ENCODE measurements around the gene FYCO1.

The FYCO1 gene

DNA sequence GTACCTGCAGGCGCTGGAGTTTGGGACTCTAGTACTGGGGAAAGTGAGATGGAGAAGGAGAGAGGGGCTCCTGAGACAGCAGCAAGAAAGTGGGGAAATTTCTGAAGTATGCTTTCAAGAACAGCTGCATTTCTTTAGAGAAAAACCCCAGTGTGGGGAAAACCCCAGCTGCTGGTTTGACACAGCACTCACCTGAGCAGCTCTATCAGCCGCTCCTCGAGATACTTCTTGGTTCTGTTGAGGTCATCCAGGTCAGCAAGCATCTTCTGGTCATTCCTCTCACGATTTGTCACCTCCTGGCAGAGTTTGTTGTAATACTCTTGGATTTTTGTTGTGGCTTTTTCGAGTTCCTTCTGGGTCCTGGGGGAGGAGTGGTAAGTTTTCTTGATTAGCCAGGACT is 33.6 kb downstream of the FYCO1 start:
- Histone ChIP-seq H3K79me1 (replicated peaks; ENCODE audit: low read length, poor library complexity, severe bottlenecking) (peaks cover 9% of the 10 kb centered on the region), H2AK5ac (ENCODE audit: low read length, severe bottlenecking) (no peak overlapping the region), H3K23ac (ENCODE audit: low read length in 2 of 2) (no peak overlapping the region), H3K4me3 (ENCODE audit: insufficient read depth in 1 of 2, low read depth in 1 of 2, low read length in 2 of 2) (no peak overlapping the region), H3K9me3 (ENCODE audit: control insufficient read depth, low read length) (peaks cover 7% of the 10 kb centered on the region), H2BK12ac (ENCODE audit: low read length in 2 of 2) (no peak overlapping the region), H3K14ac (ENCODE audit: low read length in 2 of 2) (no peak overlapping the region), H3K4ac (ENCODE audit: low read depth in 1 of 2, low read length in 2 of 2) (no peak overlapping the region), H4K8ac (ENCODE audit: low read length) (no peak overlapping the region), H2BK15ac (ENCODE audit: low read depth, poor library complexity, severe bottlenecking) (peak overlapping the region; percentile 31), H3K27ac (ENCODE audit: low read length, poor library complexity, severe bottlenecking) (no peak overlapping the region), H3K18ac (ENCODE audit: low read depth in 1 of 2, low read length in 2 of 2) (no peak overlapping the region), H3K9ac (ENCODE audit: low read length) (no peak overlapping the region), H2BK5ac (ENCODE audit: low read depth, low read length, poor library complexity, severe bottlenecking) (no peak overlapping the region), H3K4me2 (ENCODE audit: low read length, poor library complexity, severe bottlenecking) (no peak overlapping the region), H3K4me1 (ENCODE audit: control insufficient read depth, insufficient read depth, low read depth, low read length) (peaks cover 15% of the 10 kb centered on the region), H3K27me3 (ENCODE audit: control insufficient read depth in 1 of 2, insufficient read depth in 1 of 2, low read length in 2 of 2) (no peaks in the 10 kb centered on the region), H2BK120ac (ENCODE audit: low read depth, low read length) (no peak overlapping the region), H2AFZ (ENCODE audit: low read depth, low read length) (no peak overlapping the region), H3K36me3 (ENCODE audit: control insufficient read depth in 1 of 2, insufficient read depth in 2 of 2, low read depth in 1 of 2, low read length in 2 of 2) (peaks cover 74 to 100% of the 10 kb centered on the region in 2 experiments), H4K91ac (ENCODE audit: low read length) (no peak overlapping the region)
- whole genome bisulfite sequencing = 92% methylated on average over 5 of the region's 5 CpGs
- no peak for DNase-seq

DNA sequence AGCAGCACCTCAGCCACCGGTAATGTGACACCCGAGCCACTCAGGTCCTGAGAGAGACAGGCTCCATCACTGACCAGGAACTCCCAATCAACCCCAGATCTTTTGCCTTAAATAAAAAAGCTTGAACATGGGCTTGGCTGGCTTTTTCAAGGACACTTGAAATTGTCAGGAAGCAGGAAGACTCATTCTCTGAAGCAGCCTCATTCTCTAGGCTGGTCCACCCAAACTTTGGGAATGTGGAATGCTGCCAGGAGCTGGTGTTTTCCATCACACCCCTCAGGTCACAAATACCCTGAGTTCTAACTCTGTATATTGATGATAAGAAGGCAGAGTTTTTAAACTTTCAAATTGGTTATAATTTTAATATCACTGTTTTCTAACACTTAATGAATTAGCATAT is 35.3 kb downstream of the FYCO1 start:
- Histone ChIP-seq H2BK5ac (ENCODE audit: low read depth, low read length, poor library complexity, severe bottlenecking) (no peak overlapping the region), H3K4me3 (ENCODE audit: insufficient read depth in 1 of 2, low read depth in 1 of 2, low read length in 2 of 2) (no peak overlapping the region), H4K91ac (ENCODE audit: low read length) (no peak overlapping the region), H2BK12ac (ENCODE audit: low read length in 2 of 2) (no peak overlapping the region), H2BK15ac (ENCODE audit: low read depth, poor library complexity, severe bottlenecking) (no peak overlapping the region), H3K27me3 (ENCODE audit: control insufficient read depth in 1 of 2, insufficient read depth in 1 of 2, low read length in 2 of 2) (no peaks in the 10 kb centered on the region), H4K8ac (ENCODE audit: low read length) (no peak overlapping the region), H2AK5ac (ENCODE audit: low read length, severe bottlenecking) (no peak overlapping the region), H3K18ac (ENCODE audit: low read depth in 1 of 2, low read length in 2 of 2) (no peak overlapping the region), H2AFZ (ENCODE audit: low read depth, low read length) (no peak overlapping the region), H3K9ac (ENCODE audit: low read length) (no peak overlapping the region), H3K9me3 (ENCODE audit: control insufficient read depth, low read length) (peaks cover 7% of the 10 kb centered on the region), H3K36me3 (ENCODE audit: control insufficient read depth in 1 of 2, insufficient read depth in 2 of 2, low read depth in 1 of 2, low read length in 2 of 2) (peaks cover 59 to 97% of the 10 kb centered on the region in 2 experiments), H3K23ac (ENCODE audit: low read length in 2 of 2) (no peak overlapping the region), H3K14ac (ENCODE audit: low read length in 2 of 2) (no peak overlapping the region), H3K79me1 (replicated peaks; ENCODE audit: low read length, poor library complexity, severe bottlenecking) (peaks cover 3% of the 10 kb centered on the region), H3K4me1 (ENCODE audit: control insufficient read depth, insufficient read depth, low read depth, low read length) (peaks cover 1% of the 10 kb centered on the region), H3K4me2 (ENCODE audit: low read length, poor library complexity, severe bottlenecking) (no peak overlapping the region), H2BK120ac (ENCODE audit: low read depth, low read length) (no peak overlapping the region), H3K4ac (ENCODE audit: low read depth in 1 of 2, low read length in 2 of 2) (no peak overlapping the region), H3K27ac (ENCODE audit: low read length, poor library complexity, severe bottlenecking) (no peak overlapping the region)
- no peak for DNase-seq
- WGBS = 100% methylated on average over 2 of the region's 2 CpGs

DNA sequence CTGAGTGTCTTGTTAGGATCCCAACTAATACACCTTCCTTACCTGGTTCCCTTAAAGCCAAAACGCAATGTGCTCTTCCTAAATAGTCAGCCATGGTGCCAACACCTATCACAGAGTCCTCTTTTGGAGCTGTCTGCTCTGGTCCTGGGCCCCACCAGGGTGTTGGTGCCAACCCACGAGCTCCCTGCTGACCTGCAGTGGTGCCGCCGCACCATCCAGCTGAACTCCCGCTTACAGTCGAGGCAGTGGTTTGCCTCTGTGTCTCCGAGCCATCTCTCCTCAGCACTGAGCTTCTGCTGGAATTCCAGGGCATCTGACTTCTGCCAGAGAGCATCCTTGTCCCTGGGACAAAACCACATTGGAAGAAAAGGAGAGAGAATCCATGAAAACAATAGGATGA is 36.4 kb downstream of the FYCO1 start:
- Histone ChIP-seq H4K91ac (ENCODE audit: low read length) (no peak overlapping the region), H4K8ac (ENCODE audit: low read length) (no peak overlapping the region), H2BK5ac (ENCODE audit: low read depth, low read length, poor library complexity, severe bottlenecking) (no peak overlapping the region), H3K18ac (ENCODE audit: low read depth in 1 of 2, low read length in 2 of 2) (no peak overlapping the region), H2BK15ac (ENCODE audit: low read depth, poor library complexity, severe bottlenecking) (no peak overlapping the region), H2AK5ac (ENCODE audit: low read length, severe bottlenecking) (no peak overlapping the region), H3K27ac (ENCODE audit: low read length, poor library complexity, severe bottlenecking) (no peak overlapping the region), H3K27me3 (ENCODE audit: control insufficient read depth in 1 of 2, insufficient read depth in 1 of 2, low read length in 2 of 2) (no peaks in the 10 kb centered on the region), H2AFZ (ENCODE audit: low read depth, low read length) (no peak overlapping the region), H3K4me2 (ENCODE audit: low read length, poor library complexity, severe bottlenecking) (no peak overlapping the region), H3K9me3 (ENCODE audit: control insufficient read depth, low read length) (peaks cover 7% of the 10 kb centered on the region), H3K4ac (ENCODE audit: low read depth in 1 of 2, low read length in 2 of 2) (no peak overlapping the region), H2BK120ac (ENCODE audit: low read depth, low read length) (no peak overlapping the region), H3K79me1 (replicated peaks; ENCODE audit: low read length, poor library complexity, severe bottlenecking) (no peaks in the 10 kb centered on the region), H3K36me3 (ENCODE audit: control insufficient read depth in 1 of 2, insufficient read depth in 2 of 2, low read depth in 1 of 2, low read length in 2 of 2) (peaks cover 62 to 97% of the 10 kb centered on the region in 2 experiments), H3K4me1 (ENCODE audit: control insufficient read depth, insufficient read depth, low read depth, low read length) (no peaks in the 10 kb centered on the region), H3K4me3 (ENCODE audit: insufficient read depth in 1 of 2, low read depth in 1 of 2, low read length in 2 of 2) (no peak overlapping the region), H3K9ac (ENCODE audit: low read length) (peak overlapping the region; percentile 43), H3K14ac (ENCODE audit: low read length in 2 of 2) (no peak overlapping the region), H2BK12ac (ENCODE audit: low read length in 2 of 2) (no peak overlapping the region), H3K23ac (ENCODE audit: low read length in 2 of 2) (no peak overlapping the region)
- whole genome bisulfite sequencing = over 99% methylated on average over 7 of the region's 7 CpGs
- no peak for DNase-seq

DNA sequence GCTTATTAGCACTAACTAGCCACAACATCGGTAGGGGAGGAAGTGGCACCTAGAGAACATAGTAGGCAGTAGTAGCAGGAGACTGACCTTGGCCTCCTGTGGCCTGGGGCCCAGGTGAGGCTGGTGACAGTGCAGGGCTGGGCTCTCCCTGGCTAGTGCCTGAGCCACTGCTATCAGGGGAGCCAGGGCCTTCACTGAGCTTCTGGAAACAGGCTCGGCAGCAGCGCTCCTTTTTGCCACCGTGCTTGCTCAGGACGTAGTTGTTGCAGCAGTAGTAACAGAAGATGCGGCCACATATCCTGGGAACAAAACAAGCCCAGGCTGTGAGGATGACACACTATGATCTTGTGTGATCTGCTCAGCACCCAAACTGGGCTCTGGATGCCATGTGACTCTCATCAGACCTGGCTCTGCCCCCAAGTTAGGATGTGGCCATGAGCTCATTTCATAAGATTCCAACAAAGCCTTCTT is 37.3 kb downstream of the FYCO1 start:
- Histone ChIP-seq H2BK120ac (ENCODE audit: low read depth, low read length) (no peak overlapping the region), H3K9ac (ENCODE audit: low read length) (peak overlapping the region; percentile 43), H2BK12ac (ENCODE audit: low read length in 2 of 2) (no peak overlapping the region), H3K14ac (ENCODE audit: low read length in 2 of 2) (no peak overlapping the region), H2AFZ (ENCODE audit: low read depth, low read length) (no peak overlapping the region), H3K23ac (ENCODE audit: low read length in 2 of 2) (no peak overlapping the region), H3K4me3 (ENCODE audit: insufficient read depth in 1 of 2, low read depth in 1 of 2, low read length in 2 of 2) (no peak overlapping the region), H2BK5ac (ENCODE audit: low read depth, low read length, poor library complexity, severe bottlenecking) (no peak overlapping the region), H3K36me3 (ENCODE audit: control insufficient read depth in 1 of 2, insufficient read depth in 2 of 2, low read depth in 1 of 2, low read length in 2 of 2) (peaks cover 61 to 97% of the 10 kb centered on the region in 2 experiments), H3K79me1 (replicated peaks; ENCODE audit: low read length, poor library complexity, severe bottlenecking) (no peaks in the 10 kb centered on the region), H3K4me1 (ENCODE audit: control insufficient read depth, insufficient read depth, low read depth, low read length) (no peaks in the 10 kb centered on the region), H3K18ac (ENCODE audit: low read depth in 1 of 2, low read length in 2 of 2) (no peak overlapping the region), H2AK5ac (ENCODE audit: low read length, severe bottlenecking) (no peak overlapping the region), H3K27me3 (ENCODE audit: control insufficient read depth in 1 of 2, insufficient read depth in 1 of 2, low read length in 2 of 2) (no peaks in the 10 kb centered on the region), H4K8ac (ENCODE audit: low read length) (peak overlapping the region; percentile 42), H3K4ac (ENCODE audit: low read depth in 1 of 2, low read length in 2 of 2) (no peak overlapping the region), H4K91ac (ENCODE audit: low read length) (no peak overlapping the region), H3K9me3 (ENCODE audit: control insufficient read depth, low read length) (peaks cover 7% of the 10 kb centered on the region), H3K4me2 (ENCODE audit: low read length, poor library complexity, severe bottlenecking) (no peak overlapping the region), H3K27ac (ENCODE audit: low read length, poor library complexity, severe bottlenecking) (no peak overlapping the region), H2BK15ac (ENCODE audit: low read depth, poor library complexity, severe bottlenecking) (no peak overlapping the region)
- 97% methylated on average over 6 of the region's 6 CpGs for WGBS
- no peak for DNase-seq

Measured in mesenchymal stem cell (in vitro differentiated cells and primary cell).